ENCODE measurements around the gene FER1L5. TPM values are rescaled to one million over a fixed set of nuclear protein-coding genes. Genes with fewer than 3 reads are reported as not detected.

FER1L5 gene
- polyA plus RNA-seq, 5 donors = 0.50 to 1.2 (median 0.87) TPM

GRCh38 chr2:96739633-96740428 lies 97.3 kb downstream of the FER1L5 start, which contains the start of gene LMAN2L:
TSS of gene LMAN2L (minus strand) at chr2:96740064. CDS start at chr2:96740040, 24 bp downstream.
- DNase-seq = peak; percentile 96 to 97

- no peak for DNase-seq
Measured at GRCh38 chr2:96747061-96747617, 104.6 kb downstream of the FER1L5 start.

- DNase-seq = no peak
Measured at GRCh38 chr2:96751800-96752199, 109.2 kb downstream of the FER1L5 start.

GRCh38 chr2:96753661-96754282 lies 111.2 kb downstream of the FER1L5 start:
- no peak for DNase-seq

- DNase-seq = no peak
Measured at GRCh38 chr2:96754317-96754716, 111.8 kb downstream of the FER1L5 start.

Other genes with a start within 250 kb of the FER1L5 start
- under 1 TPM; 0.18 to 0.53 (median 0.25) TPM for gene NEURL3, start 137.4 kb upstream of the FER1L5 start, polyA plus RNA-seq (ENCODE audit: insufficient read depth in 1 of 5, insufficient read length in 5 of 5, low replicate concordance in 1 of 5)
- gene ARID5A, start 106.0 kb upstream of the FER1L5 start, polyA plus RNA-seq (ENCODE audit: insufficient read depth in 1 of 5, insufficient read length in 5 of 5, low replicate concordance in 1 of 5) = 10 to 100 TPM in 1 of 5 donors, 1 to 10 TPM in 4; 5.6 to 10.3 (median 6.9) TPM
- 10 to 100 TPM; 49.9 to 59.6 (median 52.6) TPM for gene KANSL3, start 4.5 kb upstream of the FER1L5 start, polyA plus RNA-seq (ENCODE audit: insufficient read depth in 1 of 5, insufficient read length in 5 of 5, low replicate concordance in 1 of 5)
- 10 to 100 TPM; 45.3 to 55.4 (median 46.7) TPM for gene LMAN2L, start 97.3 kb downstream of the FER1L5 start, polyA plus RNA-seq (ENCODE audit: insufficient read depth in 1 of 5, insufficient read length in 5 of 5, low replicate concordance in 1 of 5)
- 10 to 100 TPM; 12.4 to 19.0 (median 15.6) TPM for gene CNNM4, start 118.1 kb downstream of the FER1L5 start, polyA plus RNA-seq (ENCODE audit: insufficient read depth in 1 of 5, insufficient read length in 5 of 5, low replicate concordance in 1 of 5)
- 10 to 100 TPM; 26.7 to 37.9 (median 33.4) TPM for gene CNNM3, start 173.5 kb downstream of the FER1L5 start, polyA plus RNA-seq (ENCODE audit: insufficient read depth in 1 of 5, insufficient read length in 5 of 5, low replicate concordance in 1 of 5)
- 1 to 10 TPM; 4.0 to 9.6 (median 6.2) TPM for gene ANKRD23, start 201.3 kb downstream of the FER1L5 start, polyA plus RNA-seq (ENCODE audit: insufficient read depth in 1 of 5, insufficient read length in 5 of 5, low replicate concordance in 1 of 5)
- gene ANKRD39, start 215.3 kb downstream of the FER1L5 start, polyA plus RNA-seq (ENCODE audit: insufficient read depth in 1 of 5, insufficient read length in 5 of 5, low replicate concordance in 1 of 5) = 10 to 100 TPM in 2 of 5 donors, 1 to 10 TPM in 3; 7.6 to 10.4 (median 9.8) TPM
- 10 to 100 TPM; 38.3 to 58.6 (median 47.0) TPM for gene SEMA4C, start 227.3 kb downstream of the FER1L5 start, polyA plus RNA-seq (ENCODE audit: insufficient read depth in 1 of 5, insufficient read length in 5 of 5, low replicate concordance in 1 of 5)